HCT116 (cell line): Measurements from ENCODE around the gene PRAF2.

Experiments
- CTCF ChIP-seq, 3 experiments: fragments of 200-600 bp in 1 of 3; sonication (generic) in 1 of 3; IDR thresholded peaks in 2 of 3; conservative IDR thresholded peaks in 1 of 3; 2 replicates each; pipeline ENCODE4 v1.5.1; 2012 to 2017; ENCODE audit warnings: low read depth in 2 of 3, low read length in 2 of 3, antibody characterized with exemption in 1 of 3, borderline replicate concordance in 1 of 3, control low read depth in 1 of 3, mild to moderate bottlenecking in 1 of 3, mixed read lengths in 1 of 3, mixed run types in 1 of 3, moderate library complexity in 1 of 3; ENCODE audit not compliant: insufficient read depth in 1 of 3
- ZFX ChIP-seq: fragments of 450-650 bp; IDR thresholded peaks from 2 replicates; pipeline ENCODE4 v1.6.1; 2017

- TF ChIP-seq ZFX (no peak), CTCF (IDR thresholded peaks at IDR 0.05 in 2 of 3, conservative IDR thresholded peaks at IDR 0.05 in 1 of 3; ENCODE audit: borderline replicate concordance in 1 of 3, insufficient read depth in 1 of 3, low read depth in 2 of 3, low read length in 2 of 3) (no peak)
These were observed 1.1 kb downstream of the PRAF2 start for GRCh38 chrX:49072712-49073095.
